Smooth muscle cell (in vitro differentiated cells): ENCODE measurements around the gene APOBEC3A. TPM values are rescaled to one million over a fixed set of nuclear protein-coding genes. Genes with fewer than 3 reads are reported as not detected.

Experiments used
- DNase-seq: peaks from one replicate; lab custom pipeline; 2025; ENCODE audit not compliant: unreplicated experiment; lab: John Stamatoyannopoulos, UW
- H2AFZ ChIP-seq: fragments of 200-600 bp; sonication (generic); 2 replicates; pipeline ENCODE4 v1.6.0; 2016; ENCODE audit warnings: antibody characterized with exemption, low read depth, mild to moderate bottlenecking
- H3F3A ChIP-seq: fragments of 200-600 bp; sonication (generic); 2 replicates; pipeline ENCODE4 v1.6.0; 2017; ENCODE audit warnings: antibody characterized with exemption, low read depth
- H3K27ac ChIP-seq: fragments of 200-600 bp; sonication (generic); 2 replicates; pipeline ENCODE4 v1.5.1; 2016; ENCODE audit warnings: low read depth, mild to moderate bottlenecking
- H3K27me3 ChIP-seq: fragments of 200-600 bp; sonication (generic); 2 replicates; pipeline ENCODE4 v1.6.1; 2016; ENCODE audit warnings: low read depth, mild to moderate bottlenecking
- H3K36me3 ChIP-seq: fragments of 200-600 bp; sonication (generic); 2 replicates; pipeline ENCODE4 v1.5.1; 2016; ENCODE audit warnings: low read depth
- H3K4me1 ChIP-seq: fragments of 200-600 bp; sonication (generic); 2 replicates; pipeline ENCODE4 v1.5.1; 2016; ENCODE audit warnings: low read depth
- H3K4me2 ChIP-seq: fragments of 200-600 bp; sonication (generic); 2 replicates; pipeline ENCODE4 v1.6.0; 2016; ENCODE audit warnings: mild to moderate bottlenecking
- H3K4me3 ChIP-seq: fragments of 200-600 bp; sonication (generic); 2 replicates; pipeline ENCODE4 v1.5.1; 2016; ENCODE audit warnings: mild to moderate bottlenecking
- H3K79me2 ChIP-seq: fragments of 200-600 bp; sonication (generic); 2 replicates; pipeline ENCODE4 v1.6.0; 2016; ENCODE audit warnings: low read depth, mild to moderate bottlenecking
- H3K9ac ChIP-seq: fragments of 200-600 bp; sonication (generic); 2 replicates; pipeline ENCODE4 v1.6.0; 2016; ENCODE audit warnings: low read depth
- H3K9me3 ChIP-seq: fragments of 200-600 bp; sonication (generic); replicated peaks from 2 replicates; pipeline ENCODE4 v1.5.1; 2016; ENCODE audit warnings: low read depth
- H4K20me1 ChIP-seq: fragments of 200-600 bp; sonication (generic); 2 replicates; pipeline ENCODE4 v1.6.0; 2016; ENCODE audit warnings: low read depth
- WGBS: methylation state at CpG from one replicate; pipeline ENCODE4 v1.1.7; 2016; ENCODE audit warnings: low lambda C conversion rate; 5-methylcytosine and 5-hydroxymethylcytosine counted together
- polyA plus RNA-seq: library from polyadenylated mRNA; unstranded; fragments of >200 nt; fragmentation: Nextera tagmentation; extraction: Ambion mirVana; gene quantifications from 2 replicates; pipeline ENCODE4 v1.2.1, GENCODE V29; 2016
- total RNA-seq: library from RNA; depleted of rRNA; stranded (reverse); fragments of >200 nt; gene quantifications from 2 replicates; pipeline ENCODE4 v1.2.3, GENCODE V29; 2014
- TF ChIP-seq, protein P1 (sequence below): fragments of 200-600 bp; sonication (generic); IDR thresholded peaks from 2 replicates; pipeline ENCODE4 v1.5.1; 2017; ENCODE audit warnings: borderline replicate concordance, mild to moderate bottlenecking, antibody characterized with exemption; ENCODE audit not compliant: insufficient read depth, poor library complexity, severe bottlenecking

Gene APOBEC3A
- total and polyA plus RNA-seq, 2 experiments from 2014 or later, result 0.18 TPM; not detected in 1

DNA sequence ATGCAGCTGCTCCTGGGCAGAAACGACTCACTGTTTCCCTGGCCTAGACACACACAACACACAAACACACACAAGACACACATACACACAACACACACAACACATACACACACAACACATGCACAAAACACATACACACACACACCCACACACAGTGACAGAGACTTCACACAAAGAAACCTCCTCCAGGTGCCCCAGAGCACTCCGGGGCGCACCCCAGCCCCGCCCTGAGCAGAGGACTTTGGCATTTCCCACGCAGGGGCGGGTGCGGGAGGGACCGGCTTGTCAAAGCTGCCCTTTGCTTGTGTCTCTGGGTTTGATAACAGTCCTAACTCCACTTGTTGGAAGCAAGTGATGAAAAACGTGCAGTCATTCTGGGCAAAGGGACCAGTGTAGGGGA is 6.5 kb downstream of the APOBEC3A start:
- peaks cover 7% of the 10 kb centered on the region for H3K27me3 ChIP-seq
- H3K4me3 ChIP-seq, result no peak overlapping the region
- no peak overlapping the region for H3K4me2 ChIP-seq
- no peaks in the 10 kb centered on the region for H3K79me2 ChIP-seq
- H3K27ac ChIP-seq, result no peak overlapping the region
- no peaks in the 10 kb centered on the region for H3F3A ChIP-seq
- H4K20me1 ChIP-seq, result no peaks in the 10 kb centered on the region
- H3K9ac ChIP-seq, result no peak overlapping the region
- no peak for DNase-seq
- no peak overlapping the region for H2AFZ ChIP-seq
- H3K9me3 ChIP-seq, result no peaks in the 10 kb centered on the region
- no peaks in the 10 kb centered on the region for H3K36me3 ChIP-seq
- 85% methylated on average over 9 of the region's 9 CpGs for WGBS
- H3K4me1 ChIP-seq, result no peaks in the 10 kb centered on the region
- TF ChIP-seq, protein P1, sequence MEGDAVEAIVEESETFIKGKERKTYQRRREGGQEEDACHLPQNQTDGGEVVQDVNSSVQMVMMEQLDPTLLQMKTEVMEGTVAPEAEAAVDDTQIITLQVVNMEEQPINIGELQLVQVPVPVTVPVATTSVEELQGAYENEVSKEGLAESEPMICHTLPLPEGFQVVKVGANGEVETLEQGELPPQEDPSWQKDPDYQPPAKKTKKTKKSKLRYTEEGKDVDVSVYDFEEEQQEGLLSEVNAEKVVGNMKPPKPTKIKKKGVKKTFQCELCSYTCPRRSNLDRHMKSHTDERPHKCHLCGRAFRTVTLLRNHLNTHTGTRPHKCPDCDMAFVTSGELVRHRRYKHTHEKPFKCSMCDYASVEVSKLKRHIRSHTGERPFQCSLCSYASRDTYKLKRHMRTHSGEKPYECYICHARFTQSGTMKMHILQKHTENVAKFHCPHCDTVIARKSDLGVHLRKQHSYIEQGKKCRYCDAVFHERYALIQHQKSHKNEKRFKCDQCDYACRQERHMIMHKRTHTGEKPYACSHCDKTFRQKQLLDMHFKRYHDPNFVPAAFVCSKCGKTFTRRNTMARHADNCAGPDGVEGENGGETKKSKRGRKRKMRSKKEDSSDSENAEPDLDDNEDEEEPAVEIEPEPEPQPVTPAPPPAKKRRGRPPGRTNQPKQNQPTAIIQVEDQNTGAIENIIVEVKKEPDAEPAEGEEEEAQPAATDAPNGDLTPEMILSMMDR, result no peak

DNA sequence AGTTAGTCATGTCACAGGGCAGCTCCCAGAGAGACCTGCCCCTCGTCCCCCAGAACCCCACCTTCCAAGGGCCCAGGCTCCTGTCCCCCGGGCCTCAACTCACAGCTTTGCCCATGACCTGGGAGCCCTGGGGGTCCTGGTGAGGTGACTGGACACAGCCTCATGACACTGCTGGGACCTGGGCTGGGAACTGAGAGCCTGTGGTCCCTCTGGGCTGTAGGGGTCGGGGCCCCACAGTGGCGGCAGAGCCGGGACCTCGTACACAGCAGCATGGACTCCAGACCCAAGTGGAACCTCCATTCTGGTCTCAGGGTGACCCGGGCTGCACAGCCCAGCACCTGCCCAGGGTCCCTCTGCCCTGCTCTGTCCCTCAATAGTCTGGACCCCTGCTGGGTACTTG is 6.9 kb downstream of the APOBEC3A start:
- Histone ChIP-seq H3F3A (no peaks in the 10 kb centered on the region), H3K9me3 (no peaks in the 10 kb centered on the region), H3K4me2 (no peak overlapping the region), H3K27ac (no peak overlapping the region), H3K36me3 (no peaks in the 10 kb centered on the region), H3K4me1 (no peaks in the 10 kb centered on the region), H3K4me3 (no peak overlapping the region), H3K79me2 (no peaks in the 10 kb centered on the region), H3K9ac (no peak overlapping the region), H2AFZ (no peak overlapping the region), H3K27me3 (peaks cover 2% of the 10 kb centered on the region), H4K20me1 (no peaks in the 10 kb centered on the region)
- DNase-seq, result no peak
- TF ChIP-seq, protein P1, result no peak
- 95% methylated on average over 5 of the region's 7 CpGs for WGBS

DNA sequence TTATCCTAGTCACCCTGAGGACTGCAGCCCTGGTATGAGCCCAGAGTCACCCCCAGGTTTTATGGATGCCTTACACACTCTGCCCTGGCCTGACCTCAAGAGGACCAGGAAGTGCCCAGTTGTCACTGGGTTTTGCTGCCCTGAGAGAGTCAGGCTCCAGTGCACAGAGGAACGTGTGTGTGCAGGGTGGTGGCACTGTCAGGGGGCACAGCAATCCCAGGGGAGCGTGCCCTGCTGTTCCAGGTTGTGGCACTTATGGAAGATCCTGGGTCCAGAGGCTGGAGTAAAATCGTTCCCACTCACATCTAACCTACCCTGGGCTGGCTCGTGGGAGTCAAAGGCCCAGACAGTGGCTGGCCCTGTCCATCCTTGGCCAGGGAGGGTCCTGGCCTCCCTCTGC is 7.6 kb downstream of the APOBEC3A start:
- Histone ChIP-seq H4K20me1 (no peaks in the 10 kb centered on the region), H3K9me3 (no peaks in the 10 kb centered on the region), H3K27ac (no peak overlapping the region), H2AFZ (no peak overlapping the region), H3K27me3 (no peaks in the 10 kb centered on the region), H3K9ac (no peak overlapping the region), H3K79me2 (no peaks in the 10 kb centered on the region), H3K4me2 (no peak overlapping the region), H3K36me3 (no peaks in the 10 kb centered on the region), H3K4me1 (no peaks in the 10 kb centered on the region), H3K4me3 (no peak overlapping the region), H3F3A (no peaks in the 10 kb centered on the region)
- no peak for DNase-seq
- 87% methylated on average over 4 of the region's 4 CpGs for WGBS
- TF ChIP-seq, protein P1, result no peak

DNA sequence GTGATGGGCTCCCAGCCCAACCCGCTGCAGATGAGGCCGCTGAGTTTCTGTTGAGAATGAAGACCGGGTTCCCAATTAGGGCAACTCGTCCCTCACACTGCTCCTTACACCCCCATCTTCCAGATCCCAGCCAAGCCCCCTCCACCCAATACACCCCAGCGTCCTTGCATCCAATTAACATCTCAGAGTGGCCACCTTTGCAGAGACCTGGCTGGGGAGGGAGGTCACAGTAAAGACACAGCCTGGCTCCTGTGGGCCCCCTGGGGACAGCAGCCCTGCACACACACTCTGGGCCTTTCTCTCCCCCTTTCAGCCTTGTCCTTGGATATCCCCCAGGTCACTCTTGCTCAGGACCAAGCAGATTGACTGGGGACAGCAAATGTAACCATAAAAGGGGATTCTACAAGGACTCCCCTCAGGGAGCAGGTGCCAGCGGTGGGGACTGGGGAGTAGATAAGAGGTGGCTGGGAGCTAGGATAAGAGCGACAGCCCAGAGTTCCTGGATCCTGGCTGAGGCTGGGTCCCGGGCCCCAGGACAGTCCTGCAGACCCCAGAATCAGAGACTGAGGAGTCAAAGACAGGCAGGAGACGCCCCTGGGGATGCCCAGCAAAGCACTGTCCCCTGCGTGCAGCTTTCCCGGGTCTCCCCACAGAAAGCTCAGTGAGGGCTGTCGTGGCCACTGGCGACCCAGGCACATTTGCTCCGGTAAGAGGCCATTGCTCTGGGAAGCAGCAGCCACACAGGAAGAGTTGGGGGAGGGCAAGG is 8.4 kb downstream of the APOBEC3A start:
- H3K4me2 ChIP-seq, result no peak overlapping the region
- no peak overlapping the region for H3K9ac ChIP-seq
- no peaks in the 10 kb centered on the region for H3K79me2 ChIP-seq
- H3K9me3 ChIP-seq, result no peaks in the 10 kb centered on the region
- no peak overlapping the region for H3K27ac ChIP-seq
- no peaks in the 10 kb centered on the region for H3F3A ChIP-seq
- no peaks in the 10 kb centered on the region for H4K20me1 ChIP-seq
- H3K4me1 ChIP-seq, result no peaks in the 10 kb centered on the region
- TF ChIP-seq, protein P1, result no peak
- no peak for DNase-seq
- no peak overlapping the region for H2AFZ ChIP-seq
- WGBS, result 84% methylated on average over 14 of the region's 14 CpGs
- no peaks in the 10 kb centered on the region for H3K27me3 ChIP-seq
- no peaks in the 10 kb centered on the region for H3K36me3 ChIP-seq
- H3K4me3 ChIP-seq, result no peak overlapping the region
